Mammary epithelial cell (primary cell): Measurements from ENCODE around the gene CCDC142.

Experiments used
- EZH2 ChIP-seq: IDR thresholded peaks from 2 replicates; pipeline ENCODE4 v1.6.1; 2012; ENCODE audit warnings: low read length, inconsistent platforms, borderline replicate concordance
- TF ChIP-seq, protein P1 (sequence below), 2 donors: IDR thresholded peaks in 1 of 2; conservative IDR thresholded peaks in 1 of 2; 2 replicates each; pipeline ENCODE4 v1.5.1; 2011 to 2012; ENCODE audit warnings: inconsistent platforms in 2 of 2, low read length in 2 of 2, mild to moderate bottlenecking in 2 of 2, control low read depth in 1 of 2, low read depth in 1 of 2; ENCODE audit not compliant: insufficient read depth in 1 of 2; ENCODE audit errors: extremely low read depth in 1 of 2

- TF ChIP-seq, protein P1, sequence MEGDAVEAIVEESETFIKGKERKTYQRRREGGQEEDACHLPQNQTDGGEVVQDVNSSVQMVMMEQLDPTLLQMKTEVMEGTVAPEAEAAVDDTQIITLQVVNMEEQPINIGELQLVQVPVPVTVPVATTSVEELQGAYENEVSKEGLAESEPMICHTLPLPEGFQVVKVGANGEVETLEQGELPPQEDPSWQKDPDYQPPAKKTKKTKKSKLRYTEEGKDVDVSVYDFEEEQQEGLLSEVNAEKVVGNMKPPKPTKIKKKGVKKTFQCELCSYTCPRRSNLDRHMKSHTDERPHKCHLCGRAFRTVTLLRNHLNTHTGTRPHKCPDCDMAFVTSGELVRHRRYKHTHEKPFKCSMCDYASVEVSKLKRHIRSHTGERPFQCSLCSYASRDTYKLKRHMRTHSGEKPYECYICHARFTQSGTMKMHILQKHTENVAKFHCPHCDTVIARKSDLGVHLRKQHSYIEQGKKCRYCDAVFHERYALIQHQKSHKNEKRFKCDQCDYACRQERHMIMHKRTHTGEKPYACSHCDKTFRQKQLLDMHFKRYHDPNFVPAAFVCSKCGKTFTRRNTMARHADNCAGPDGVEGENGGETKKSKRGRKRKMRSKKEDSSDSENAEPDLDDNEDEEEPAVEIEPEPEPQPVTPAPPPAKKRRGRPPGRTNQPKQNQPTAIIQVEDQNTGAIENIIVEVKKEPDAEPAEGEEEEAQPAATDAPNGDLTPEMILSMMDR (conservative IDR thresholded peaks at IDR 0.05 in 1 of 2, IDR thresholded peaks at IDR 0.05 in 1 of 2; ENCODE audit: extremely low read depth in 1 of 2, insufficient read depth in 1 of 2, low read depth in 1 of 2, low read length in 2 of 2), result no peak
- TF ChIP-seq EZH2, result no peak
Observed at GRCh38 chr2:74458132-74458937, 24.5 kb downstream of the CCDC142 start, which contains the start of gene WBP1.
